ENCODE data around the gene CRYBB2. TPM values are rescaled to one million over a fixed set of nuclear protein-coding genes. Genes with fewer than 3 reads are reported as not detected.
"Not testable (repeated sequence)": the region's sequence is repeated elsewhere in the genome, so short reads cannot be mapped to it uniquely, and the experiment has no call there.

Gene CRYBB2
- total RNA-seq, 1 experiment from 2014 or later, result not detected

- POLR2A ChIA-PET (ENCODE audit: low non-redundant PET), result no interaction called here
- Histone ChIP-seq H3K4me3 (ENCODE audit: low read depth, low read length, poor library complexity, severe bottlenecking) (no peak overlapping the region), H3K36me3 (ENCODE audit: insufficient read depth, low read length, poor library complexity, severe bottlenecking) (no peaks in the 10 kb centered on the region), H3K27ac (ENCODE audit: low read depth, low read length, poor library complexity, severe bottlenecking) (no peak overlapping the region), H3K27me3 (replicated peaks; ENCODE audit: insufficient read depth, low read depth, low read length, poor library complexity) (peaks cover 4% of the 10 kb centered on the region), H3K9me3 (ENCODE audit: low read depth, low read length, poor library complexity, severe bottlenecking) (no peaks in the 10 kb centered on the region), H3K4me1 (ENCODE audit: insufficient read depth, low read length, poor library complexity, severe bottlenecking) (no peaks in the 10 kb centered on the region)
- CTCF ChIA-PET, result no interaction called here
- intact Hi-C loops (cut with micrococcal nuclease; ENCODE audit: unreplicated experiment), result no loop called here
- no peak for DNase-seq (ENCODE audit: low spot score)
- BruUV-seq (replicated peaks), result no TSS peak
- TF ChIP-seq CTCF (conservative IDR thresholded peaks at IDR 0.05; ENCODE audit: low read depth, low read length) (no peak), EZH2 (IDR thresholded peaks at IDR 0.05; ENCODE audit: borderline replicate concordance, low read depth, low read length, poor library complexity, severe bottlenecking) (no peak)
These were observed 2.4 kb downstream of the CRYBB2 start for GRCh38 chr22:25221790-25222189.

GRCh38 chr22:25223269-25223850 is 3.9 kb downstream of the CRYBB2 start:
- Histone ChIP-seq H3K9me3 (ENCODE audit: low read depth, low read length, poor library complexity, severe bottlenecking) (no peaks in the 10 kb centered on the region), H3K36me3 (ENCODE audit: insufficient read depth, low read length, poor library complexity, severe bottlenecking) (no peaks in the 10 kb centered on the region), H3K4me1 (ENCODE audit: insufficient read depth, low read length, poor library complexity, severe bottlenecking) (no peaks in the 10 kb centered on the region), H3K27ac (ENCODE audit: low read depth, low read length, poor library complexity, severe bottlenecking) (no peak overlapping the region), H3K4me3 (ENCODE audit: low read depth, low read length, poor library complexity, severe bottlenecking) (no peak overlapping the region), H3K27me3 (replicated peaks; ENCODE audit: insufficient read depth, low read depth, low read length, poor library complexity) (peaks cover 4% of the 10 kb centered on the region)
- CTCF ChIA-PET, result no interaction called here
- TF ChIP-seq CTCF (conservative IDR thresholded peaks at IDR 0.05; ENCODE audit: low read depth, low read length) (no peak), EZH2 (IDR thresholded peaks at IDR 0.05; ENCODE audit: borderline replicate concordance, low read depth, low read length, poor library complexity, severe bottlenecking) (no peak)
- intact Hi-C loops (cut with micrococcal nuclease; ENCODE audit: unreplicated experiment), result no loop called here
- POLR2A ChIA-PET (ENCODE audit: low non-redundant PET), result no interaction called here
- no peak for DNase-seq (ENCODE audit: low spot score)
- BruUV-seq (replicated peaks), result no TSS peak

GRCh38 chr22:25228822-25229221 is 9.4 kb downstream of the CRYBB2 start:
- TF ChIP-seq EZH2 (IDR thresholded peaks at IDR 0.05; ENCODE audit: borderline replicate concordance, low read depth, low read length, poor library complexity, severe bottlenecking), result no peak
- TF ChIP-seq CTCF (conservative IDR thresholded peaks at IDR 0.05; ENCODE audit: low read depth, low read length), result no peak
- intact Hi-C loops (cut with micrococcal nuclease; ENCODE audit: unreplicated experiment), result no loop called here
- ChIA-PET POLR2A (ENCODE audit: low non-redundant PET) (no interaction called here), CTCF (no interaction called here)
- H3K27ac ChIP-seq (ENCODE audit: low read depth, low read length, poor library complexity, severe bottlenecking), result no peak overlapping the region
- H3K4me1 ChIP-seq (ENCODE audit: insufficient read depth, low read length, poor library complexity, severe bottlenecking), result no peaks in the 10 kb centered on the region
- H3K36me3 ChIP-seq (ENCODE audit: insufficient read depth, low read length, poor library complexity, severe bottlenecking), result no peaks in the 10 kb centered on the region
- H3K4me3 ChIP-seq (ENCODE audit: low read depth, low read length, poor library complexity, severe bottlenecking), result no peak overlapping the region
- DNase-seq (ENCODE audit: low spot score), result no peak
- BruUV-seq (replicated peaks), result no TSS peak
- H3K9me3 ChIP-seq (ENCODE audit: low read depth, low read length, poor library complexity, severe bottlenecking), result no peaks in the 10 kb centered on the region
- H3K27me3 ChIP-seq (replicated peaks; ENCODE audit: insufficient read depth, low read depth, low read length, poor library complexity), result peaks cover 4% of the 10 kb centered on the region

- intact Hi-C loops (cut with micrococcal nuclease; ENCODE audit: unreplicated experiment), result loop anchor here (10.0 kb wide), 1 partner anchor 544 kb away; no protein-coding TSS in a partner anchor
These were observed 11.3 kb downstream of the CRYBB2 start for GRCh38 chr22:25230760-25231159.

More at GRCh38 chr22:25230760-25231159, 11.3 kb downstream of the CRYBB2 start:
- H3K27ac ChIP-seq (ENCODE audit: low read depth, low read length, poor library complexity, severe bottlenecking); H3K4me1 ChIP-seq (ENCODE audit: insufficient read depth, low read length, poor library complexity, severe bottlenecking); H3K36me3 ChIP-seq (ENCODE audit: insufficient read depth, low read length, poor library complexity, severe bottlenecking); DNase-seq (ENCODE audit: low spot score); CTCF ChIA-PET; H3K4me3 ChIP-seq (ENCODE audit: low read depth, low read length, poor library complexity, severe bottlenecking); BruUV-seq (replicated peaks); POLR2A ChIA-PET (ENCODE audit: low non-redundant PET); H3K27me3 ChIP-seq (replicated peaks; ENCODE audit: insufficient read depth, low read depth, low read length, poor library complexity); H3K9me3 ChIP-seq (ENCODE audit: low read depth, low read length, poor library complexity, severe bottlenecking): not testable (repeated sequence)

Data from A673 (cell line).